22Rv1 (cell line): ENCODE results near the gene ASB2.

Experiments used
- H3K27ac ChIP-seq: fragments of 450-650 bp; 2 replicates; pipeline ENCODE4 v1.5.1; 2017
- CTCF ChIP-seq: fragments of 450-650 bp; IDR thresholded peaks from 2 replicates; pipeline ENCODE4 v1.5.1; 2017; ENCODE audit warnings: mild to moderate bottlenecking
- ZFX ChIP-seq: fragments of 450-650 bp; IDR thresholded peaks from 2 replicates; pipeline ENCODE4 v1.6.1; 2017; ENCODE audit warnings: antibody characterized with exemption, borderline replicate concordance

Gene ASB2

GRCh38 chr14:93884950-93885349, 91.4 kb downstream of the ASB2 start:
- TF ChIP-seq ZFX: no peak
- no peak for TF ChIP-seq CTCF
- H3K27ac ChIP-seq: no peak overlapping the region
